ENCODE results near the gene TCEANC2. TPM values are rescaled to one million over a fixed set of nuclear protein-coding genes. Genes with fewer than 3 reads are reported as not detected.

The TCEANC2 gene
- total RNA-seq, 1 donor from 2014 or later, result 8.1 TPM

GRCh38 chr1:54115520-54115919, 62.1 kb downstream of the TCEANC2 start:
- Mint-ChIP-seq H3K27ac (no peak overlapping the region), H3K4me3 (no peak overlapping the region), H3K36me3 (ENCODE audit: low read depth) (no peaks in the 10 kb centered on the region), H3K27me3 (no peaks in the 10 kb centered on the region), H3K4me1 (no peaks in the 10 kb centered on the region), H3K9me3 (no peaks in the 10 kb centered on the region)
- no peak for TF ChIP-seq CTCF (IDR thresholded peaks at IDR 0.05)
- POLR2A ChIA-PET, result no interaction called here
- no peak for DNase-seq
- CTCF ChIA-PET, result no interaction called here
- ATAC-seq (ENCODE audit: low read depth), result no peak
- intact Hi-C loops (cut with micrococcal nuclease), result no loop called here

GRCh38 chr1:54117815-54118563, 64.6 kb downstream of the TCEANC2 start:
- H3K27ac Mint-ChIP-seq, result no peak overlapping the region
- TF ChIP-seq CTCF (IDR thresholded peaks at IDR 0.05), result no peak
- peaks cover 5% of the 10 kb centered on the region for H3K4me1 Mint-ChIP-seq
- ChIA-PET CTCF (interaction anchor here (1.3 kb wide), 1 partner anchor 371 kb away, joined by 5 read pairs; no protein-coding TSS in a partner anchor), POLR2A (no interaction called here)
- H3K27me3 Mint-ChIP-seq, result peaks cover 5% of the 10 kb centered on the region
- intact Hi-C loops (cut with micrococcal nuclease), result no loop called here
- H3K36me3 Mint-ChIP-seq (ENCODE audit: low read depth), result no peaks in the 10 kb centered on the region
- H3K9me3 Mint-ChIP-seq, result no peaks in the 10 kb centered on the region
- H3K4me3 Mint-ChIP-seq, result no peak overlapping the region
- DNase-seq (no peak), ATAC-seq (ENCODE audit: low read depth) (no peak)

- Mint-ChIP-seq H3K27ac (no peak overlapping the region), H3K4me1 (peaks cover 5% of the 10 kb centered on the region), H3K9me3 (no peaks in the 10 kb centered on the region), H3K36me3 (ENCODE audit: low read depth) (no peaks in the 10 kb centered on the region), H3K4me3 (no peak overlapping the region), H3K27me3 (peaks cover 5% of the 10 kb centered on the region)
- POLR2A ChIA-PET, result no interaction called here
- no peak for TF ChIP-seq CTCF (IDR thresholded peaks at IDR 0.05)
- intact Hi-C loops (cut with micrococcal nuclease), result no loop called here
- CTCF ChIA-PET, result no interaction called here
- no peak for ATAC-seq (ENCODE audit: low read depth)
- no peak for DNase-seq
Observed at GRCh38 chr1:54118704-54119103, 65.3 kb downstream of the TCEANC2 start.

- H3K4me3 Mint-ChIP-seq, result no peak overlapping the region
- no peak overlapping the region for H3K27ac Mint-ChIP-seq
- CTCF ChIA-PET, result no interaction called here
- no peaks in the 10 kb centered on the region for H3K9me3 Mint-ChIP-seq
- H3K27me3 Mint-ChIP-seq, result peaks cover 5% of the 10 kb centered on the region
- no peak for TF ChIP-seq CTCF (IDR thresholded peaks at IDR 0.05)
- ATAC-seq (ENCODE audit: low read depth) (no peak), DNase-seq (no peak)
- POLR2A ChIA-PET, result no interaction called here
- H3K4me1 Mint-ChIP-seq, result peaks cover 5% of the 10 kb centered on the region
- no peaks in the 10 kb centered on the region for H3K36me3 Mint-ChIP-seq (ENCODE audit: low read depth)
- intact Hi-C loops (cut with micrococcal nuclease), result loop anchor here (5.0 kb wide), 1 partner anchor 287 kb away; the partner anchor contains the start of gene SSBP3
Observed at GRCh38 chr1:54120018-54120697, 66.8 kb downstream of the TCEANC2 start.

GRCh38 chr1:54120698-54121481, 67.5 kb downstream of the TCEANC2 start:
- Mint-ChIP-seq H3K27ac (no peak overlapping the region), H3K27me3 (peaks cover 5% of the 10 kb centered on the region), H3K4me3 (no peak overlapping the region), H3K4me1 (peaks cover 5% of the 10 kb centered on the region), H3K36me3 (ENCODE audit: low read depth) (no peaks in the 10 kb centered on the region), H3K9me3 (no peaks in the 10 kb centered on the region)
- CTCF ChIA-PET, result interaction anchor here (1.0 kb wide), 1 partner anchor 368 kb away, joined by 4 read pairs; no protein-coding TSS in a partner anchor
- ATAC-seq (ENCODE audit: low read depth), result no peak
- intact Hi-C loops (cut with micrococcal nuclease), result loop anchor here (1.0 to 5.0 kb wide), 2 partner anchors 286 to 368 kb away; partner anchors contain the start of gene SSBP3
- no peak for TF ChIP-seq CTCF (IDR thresholded peaks at IDR 0.05)
- no peak for DNase-seq
- POLR2A ChIA-PET, result no interaction called here

Data from activated B cell treated with CpG ODN at 0.5 μM for 24 hours (primary cell).